Non-pigmented ciliary epithelial cell (primary cell): ENCODE results near the gene FAR2.
"Not testable (repeated sequence)": the region's sequence is repeated elsewhere in the genome, so short reads cannot be mapped to it uniquely, and the experiment has no call there.

ENCODE experiments used
- DNase-seq: peaks from one replicate; pipeline ENCODE4 v3.0.0-alpha.2; 2010; ENCODE audit warnings: low read depth

Gene FAR2

DNA sequence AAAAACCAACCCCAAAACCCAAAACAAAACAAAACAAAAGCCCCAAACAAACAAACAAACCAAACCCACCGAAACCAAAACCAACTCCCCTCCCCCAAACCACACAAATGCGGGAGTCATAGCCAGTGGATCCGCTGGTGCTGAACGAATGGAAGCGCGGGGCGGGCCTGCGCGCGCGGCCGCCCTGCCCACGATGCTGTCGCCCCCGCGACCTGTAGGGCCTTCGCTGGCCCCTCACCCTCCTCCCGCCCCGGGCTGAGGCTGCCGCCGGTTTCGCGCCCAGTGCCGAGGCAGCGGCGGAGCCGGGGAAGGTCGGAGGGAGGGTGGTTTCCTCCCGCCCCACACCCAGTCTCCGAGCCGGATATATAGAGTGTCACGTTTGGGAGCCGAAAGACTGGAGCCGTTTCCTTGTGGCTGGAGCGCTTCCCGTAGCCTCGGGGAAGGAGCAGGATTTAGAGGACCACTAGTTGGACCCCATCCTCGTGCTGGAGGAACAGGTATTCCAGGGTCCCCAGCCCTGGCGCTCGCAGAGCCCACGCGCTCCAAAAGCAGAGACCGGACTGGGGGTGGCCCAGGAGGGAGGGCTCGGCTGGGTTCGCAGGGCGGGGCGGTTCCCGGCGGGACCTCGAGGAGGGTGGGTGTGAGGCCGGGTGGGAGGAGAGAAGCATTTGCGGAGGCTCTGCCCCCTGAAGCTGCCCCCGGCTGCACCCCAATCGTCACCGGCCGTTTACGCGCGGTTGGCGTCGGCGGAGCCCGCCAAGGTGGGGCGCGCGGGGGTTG is at the start of gene FAR2:
TSS of gene FAR2 (plus strand) at position 368 of the 780 bp plus-strand sequence. CDS start 121,172 bp downstream, outside the sequence.
- DNase-seq, result no peak

DNA sequence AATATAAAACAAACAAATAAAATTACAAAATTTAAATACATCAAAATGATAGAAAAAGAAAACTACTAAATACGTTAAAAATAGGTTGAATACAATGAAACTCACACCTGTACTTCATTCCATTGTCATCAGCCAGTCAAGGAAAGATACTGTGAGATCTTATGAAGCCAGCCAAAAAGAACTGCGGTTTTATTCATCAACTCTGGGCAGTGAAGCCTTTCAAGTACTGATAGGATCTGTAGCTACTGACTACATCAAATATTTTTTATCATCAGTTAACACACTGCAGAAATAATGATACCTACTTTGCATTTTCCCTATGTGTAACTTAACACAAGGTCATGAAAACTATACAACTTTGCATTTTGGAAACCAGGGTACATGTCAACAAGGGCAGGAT is 46.3 kb upstream of the FAR2 start:
- no peak for DNase-seq

- DNase-seq, result no peak
Observed at GRCh38 chr12:29103539-29103974, 45.5 kb upstream of the FAR2 start.

GRCh38 chr12:29104516-29104915 is 44.6 kb upstream of the FAR2 start:
- no peak for DNase-seq

GRCh38 chr12:29110506-29111442 is 38.3 kb upstream of the FAR2 start:
- no peak for DNase-seq

- DNase-seq, result peak; percentile 8
Observed at GRCh38 chr12:29113101-29113500, 36.0 kb upstream of the FAR2 start.

GRCh38 chr12:29116414-29116813 is 32.7 kb upstream of the FAR2 start:
- no peak for DNase-seq

DNA sequence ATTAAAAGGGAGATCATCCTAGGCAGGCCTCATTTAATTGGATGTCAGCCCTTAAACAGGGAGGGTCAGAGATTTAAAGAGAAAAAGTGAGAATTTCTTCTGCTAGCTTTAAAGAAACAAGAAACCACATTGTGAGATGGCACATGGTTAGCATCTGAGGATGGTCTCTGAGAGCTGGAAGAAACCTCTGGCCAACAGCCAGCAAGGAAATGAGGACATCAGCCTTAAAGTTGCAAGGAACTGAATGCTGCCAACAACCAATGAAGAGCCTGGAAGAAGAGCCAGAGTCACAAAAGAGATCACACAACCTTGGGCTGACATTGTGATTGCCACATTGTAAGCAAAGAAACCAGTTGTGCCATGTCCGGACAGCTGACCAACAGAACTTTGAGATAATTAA is 17.5 kb upstream of the FAR2 start:
- DNase-seq, result no peak

DNA sequence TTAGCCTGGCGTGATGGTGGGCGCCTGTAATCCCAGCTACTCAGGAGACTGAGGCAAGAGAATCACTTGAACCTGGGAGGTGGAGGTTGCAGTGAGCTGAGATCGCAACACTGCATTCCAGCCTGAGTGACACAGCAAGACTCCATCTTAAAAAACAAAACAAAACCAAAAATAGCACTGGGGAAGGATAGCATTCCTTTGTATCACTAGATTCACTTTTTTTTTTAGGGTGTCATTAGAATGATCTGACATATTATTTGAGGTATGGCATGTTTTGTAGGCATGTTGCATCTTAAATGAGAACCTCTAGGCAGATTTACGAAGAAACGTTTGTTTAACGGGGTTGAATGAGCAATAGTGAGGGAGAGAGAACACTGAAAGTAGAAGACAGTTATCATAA is 16.8 kb upstream of the FAR2 start:
- no peak for DNase-seq

DNA sequence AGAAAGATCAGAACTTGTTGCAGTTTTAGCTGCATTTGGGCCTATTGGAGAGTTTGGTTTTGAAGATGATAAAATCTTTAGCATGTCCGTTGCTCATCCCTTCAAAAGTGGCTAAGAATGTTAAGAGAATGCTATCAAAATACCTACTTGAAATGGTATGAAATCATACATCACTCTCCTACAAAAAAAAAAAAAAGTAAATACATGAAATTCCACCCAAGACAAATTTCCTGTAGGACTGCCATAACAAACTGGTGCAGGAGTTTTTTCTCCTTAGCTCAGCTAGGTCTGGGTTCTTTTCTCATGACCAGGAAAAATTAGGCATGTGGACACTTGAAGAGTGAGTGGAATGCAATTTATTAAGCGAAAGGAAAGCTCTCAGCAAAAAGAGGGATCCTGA is 15.9 kb upstream of the FAR2 start:
- DNase-seq, result no peak

- DNase-seq, result no peak
Observed at GRCh38 chr12:29133680-29134079, 15.4 kb upstream of the FAR2 start.

DNA sequence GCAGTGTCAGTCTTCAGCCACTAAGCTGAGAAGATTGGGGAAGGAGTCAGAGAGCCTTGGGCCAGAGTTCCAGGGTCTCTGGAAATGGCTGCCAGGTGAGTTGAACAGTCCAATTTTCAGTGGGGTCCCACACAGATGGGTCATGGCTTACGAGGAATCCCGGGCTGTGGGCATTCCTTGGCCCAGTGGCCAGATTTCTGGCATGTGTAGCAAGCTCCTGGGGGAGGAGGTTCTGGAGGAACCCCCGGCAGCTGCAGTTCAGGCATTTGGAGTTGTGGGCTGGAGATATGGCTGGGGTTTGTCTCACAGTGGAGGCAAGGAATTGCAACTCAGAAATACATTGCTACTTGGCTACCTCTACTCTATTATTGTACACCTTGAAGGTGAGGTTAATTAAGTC is 10.8 kb upstream of the FAR2 start:
- DNase-seq, result not testable (repeated sequence)

GRCh38 chr12:29138855-29139254 is 10.2 kb upstream of the FAR2 start:
- not testable (repeated sequence) for DNase-seq

- DNase-seq, result no peak
Observed at GRCh38 chr12:29145372-29146170, 3.5 kb upstream of the FAR2 start.

GRCh38 chr12:29146196-29146595 is 2.9 kb upstream of the FAR2 start:
- DNase-seq, result no peak

GRCh38 chr12:29147731-29148595 is 1.1 kb upstream of the FAR2 start:
- DNase-seq, result no peak

GRCh38 chr12:29148596-29148910 is 525 bp upstream of the FAR2 start:
- no peak for DNase-seq

GRCh38 chr12:29149691-29150281 is 708 bp downstream of the FAR2 start:
- DNase-seq, result no peak

DNA sequence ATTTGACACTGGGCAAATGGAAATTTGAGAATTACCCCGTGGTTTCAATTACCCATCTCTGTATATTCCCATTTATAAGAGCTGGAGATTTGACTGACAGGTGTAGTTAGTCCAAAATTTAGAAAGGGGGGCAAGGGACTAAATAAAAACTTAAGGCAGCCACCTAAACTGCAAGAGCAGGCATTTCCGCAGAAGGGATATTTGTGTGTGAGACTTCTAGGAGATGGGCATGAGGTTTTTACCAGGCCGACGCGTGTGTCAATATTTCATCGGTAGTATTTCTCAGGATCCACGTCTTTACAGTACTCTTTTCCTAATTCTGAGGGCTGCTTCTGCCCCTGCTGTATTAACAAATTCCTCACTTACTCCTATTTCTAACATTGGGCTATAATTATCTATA is 1.4 kb downstream of the FAR2 start:
- no peak for DNase-seq

DNA sequence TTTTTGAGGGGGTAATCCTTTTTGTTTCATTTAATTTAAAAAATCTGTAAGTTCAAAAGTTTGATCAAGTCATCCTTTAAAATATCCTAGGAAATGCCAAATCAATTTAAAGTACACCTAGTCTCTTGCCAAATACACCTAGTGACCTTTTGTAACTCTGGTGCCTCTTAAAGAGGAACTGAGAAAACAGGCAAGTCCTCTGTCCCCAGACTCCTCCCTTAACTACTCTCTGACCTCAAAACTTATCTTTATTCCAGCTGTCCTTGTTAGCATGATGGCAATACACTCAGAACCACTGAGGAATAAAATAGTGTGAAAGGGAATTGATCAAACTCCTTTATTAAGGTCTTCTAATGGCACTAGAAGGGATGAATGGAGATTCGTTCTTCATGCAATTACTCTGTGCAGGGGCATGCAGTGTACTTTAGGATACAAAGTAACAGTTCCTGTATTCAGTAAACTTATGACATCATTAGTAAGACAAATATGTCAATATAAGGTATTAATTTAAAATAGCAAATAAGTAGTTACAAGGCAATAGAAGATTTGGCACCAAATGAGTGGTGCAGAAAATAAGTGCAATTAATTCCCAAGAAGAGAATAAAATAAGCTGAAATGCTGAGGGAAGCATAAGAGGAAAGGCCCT is 3.3 kb downstream of the FAR2 start:
- DNase-seq, result no peak
